ENCODE results near the gene PLA2G4D.
"Not testable (repeated sequence)": the region's sequence is repeated elsewhere in the genome, so short reads cannot be mapped to it uniquely, and the experiment has no call there.

PLA2G4D gene

GRCh38 chr15:42101861-42102260, 7.5 kb upstream of the PLA2G4D start:
- H3K9ac ChIP-seq (ENCODE audit: low read depth, low read length): no peak overlapping the region
- no peaks in the 10 kb centered on the region for H3K4me1 ChIP-seq (ENCODE audit: control insufficient read depth, insufficient read depth, low read length)
- H3K27me3 ChIP-seq (ENCODE audit: control insufficient read depth, insufficient read depth, low read length): no peaks in the 10 kb centered on the region
- H3K4me3 ChIP-seq (ENCODE audit: low read depth, low read length): no peak overlapping the region
- H3K36me3 ChIP-seq (ENCODE audit: control insufficient read depth, insufficient read depth, low read length): no peaks in the 10 kb centered on the region
- H3K9me3 ChIP-seq (ENCODE audit: control insufficient read depth, insufficient read depth, low read length): no peaks in the 10 kb centered on the region

- H3K9ac ChIP-seq (ENCODE audit: low read depth, low read length): no peak overlapping the region
- no peaks in the 10 kb centered on the region for H3K27me3 ChIP-seq (ENCODE audit: control insufficient read depth, insufficient read depth, low read length)
- H3K9me3 ChIP-seq (ENCODE audit: control insufficient read depth, insufficient read depth, low read length): no peaks in the 10 kb centered on the region
- H3K4me1 ChIP-seq (ENCODE audit: control insufficient read depth, insufficient read depth, low read length): no peaks in the 10 kb centered on the region
- H3K36me3 ChIP-seq (ENCODE audit: control insufficient read depth, insufficient read depth, low read length): no peaks in the 10 kb centered on the region
- no peak overlapping the region for H3K4me3 ChIP-seq (ENCODE audit: low read depth, low read length)
These were observed 5.8 kb upstream of the PLA2G4D start for GRCh38 chr15:42100021-42100800.

- Histone ChIP-seq H3K36me3 (ENCODE audit: control insufficient read depth, insufficient read depth, low read length) (no peaks in the 10 kb centered on the region), H3K27me3 (ENCODE audit: control insufficient read depth, insufficient read depth, low read length) (no peaks in the 10 kb centered on the region), H3K4me1 (ENCODE audit: control insufficient read depth, insufficient read depth, low read length) (no peaks in the 10 kb centered on the region), H3K9me3 (ENCODE audit: control insufficient read depth, insufficient read depth, low read length) (no peaks in the 10 kb centered on the region), H3K9ac (ENCODE audit: low read depth, low read length) (no peak overlapping the region), H3K4me3 (ENCODE audit: low read depth, low read length) (no peak overlapping the region)
These were observed 2.7 kb upstream of the PLA2G4D start for GRCh38 chr15:42097018-42097417.

- Histone ChIP-seq H3K9ac (ENCODE audit: low read depth, low read length) (no peak overlapping the region), H3K27me3 (ENCODE audit: control insufficient read depth, insufficient read depth, low read length) (no peaks in the 10 kb centered on the region)
These were observed 396 bp downstream of the PLA2G4D start for GRCh38 chr15:42093966-42094365.

GRCh38 chr15:42092398-42093318, 1.7 kb downstream of the PLA2G4D start:
- Histone ChIP-seq H3K9ac (ENCODE audit: low read depth, low read length) (no peak overlapping the region), H3K4me3 (ENCODE audit: low read depth, low read length) (no peak overlapping the region), H3K9me3 (ENCODE audit: control insufficient read depth, insufficient read depth, low read length) (no peaks in the 10 kb centered on the region), H3K36me3 (ENCODE audit: control insufficient read depth, insufficient read depth, low read length) (no peaks in the 10 kb centered on the region), H3K4me1 (ENCODE audit: control insufficient read depth, insufficient read depth, low read length) (no peaks in the 10 kb centered on the region), H3K27me3 (ENCODE audit: control insufficient read depth, insufficient read depth, low read length) (no peaks in the 10 kb centered on the region)

More at GRCh38 chr15:42093966-42094365, 396 bp downstream of the PLA2G4D start:
- Histone ChIP-seq H3K4me1 (ENCODE audit: control insufficient read depth, insufficient read depth, low read length) (no peaks in the 10 kb centered on the region), H3K9me3 (ENCODE audit: control insufficient read depth, insufficient read depth, low read length) (no peaks in the 10 kb centered on the region), H3K4me3 (ENCODE audit: low read depth, low read length) (no peak overlapping the region), H3K36me3 (ENCODE audit: control insufficient read depth, insufficient read depth, low read length) (no peaks in the 10 kb centered on the region)

- H3K9me3 ChIP-seq (ENCODE audit: control insufficient read depth, insufficient read depth, low read length); H3K27me3 ChIP-seq (ENCODE audit: control insufficient read depth, insufficient read depth, low read length); H3K36me3 ChIP-seq (ENCODE audit: control insufficient read depth, insufficient read depth, low read length); H3K4me1 ChIP-seq (ENCODE audit: control insufficient read depth, insufficient read depth, low read length); H3K9ac ChIP-seq (ENCODE audit: low read depth, low read length); H3K4me3 ChIP-seq (ENCODE audit: low read depth, low read length): not testable (repeated sequence)
These were observed 2.5 kb downstream of the PLA2G4D start for GRCh38 chr15:42091753-42092397.

DNA sequence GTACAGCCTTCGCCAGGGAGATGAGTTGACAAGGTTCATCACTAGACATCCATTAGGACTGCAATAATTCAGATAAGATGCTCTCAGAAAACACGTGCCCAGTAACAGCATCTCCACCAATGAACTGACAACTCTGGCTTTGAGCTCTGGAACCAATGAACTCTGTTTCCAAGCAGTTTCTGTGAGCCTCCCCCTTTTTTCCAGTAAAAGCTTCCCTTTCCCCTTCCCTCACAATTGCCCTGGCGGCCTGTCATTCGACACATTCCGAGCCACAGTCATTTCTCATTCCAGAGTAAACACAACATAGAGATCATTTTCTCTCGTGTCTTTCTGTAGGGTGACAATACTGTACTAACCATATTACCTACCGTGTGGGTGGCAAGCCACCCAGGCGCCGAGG, 3.6 kb downstream of the PLA2G4D start:
- Histone ChIP-seq H3K9ac (ENCODE audit: low read depth, low read length) (no peak overlapping the region), H3K4me3 (ENCODE audit: low read depth, low read length) (no peak overlapping the region), H3K36me3 (ENCODE audit: control insufficient read depth, insufficient read depth, low read length) (no peaks in the 10 kb centered on the region), H3K27me3 (ENCODE audit: control insufficient read depth, insufficient read depth, low read length) (no peaks in the 10 kb centered on the region), H3K9me3 (ENCODE audit: control insufficient read depth, insufficient read depth, low read length) (no peaks in the 10 kb centered on the region), H3K4me1 (ENCODE audit: control insufficient read depth, insufficient read depth, low read length) (no peaks in the 10 kb centered on the region)

- Histone ChIP-seq H3K9me3 (ENCODE audit: control insufficient read depth, insufficient read depth, low read length) (no peaks in the 10 kb centered on the region), H3K4me3 (ENCODE audit: low read depth, low read length) (no peak overlapping the region), H3K9ac (ENCODE audit: low read depth, low read length) (no peak overlapping the region), H3K27me3 (ENCODE audit: control insufficient read depth, insufficient read depth, low read length) (no peaks in the 10 kb centered on the region), H3K4me1 (ENCODE audit: control insufficient read depth, insufficient read depth, low read length) (no peaks in the 10 kb centered on the region), H3K36me3 (ENCODE audit: control insufficient read depth, insufficient read depth, low read length) (no peaks in the 10 kb centered on the region)
These were observed 4.0 kb downstream of the PLA2G4D start for GRCh38 chr15:42090370-42090769.

DNA sequence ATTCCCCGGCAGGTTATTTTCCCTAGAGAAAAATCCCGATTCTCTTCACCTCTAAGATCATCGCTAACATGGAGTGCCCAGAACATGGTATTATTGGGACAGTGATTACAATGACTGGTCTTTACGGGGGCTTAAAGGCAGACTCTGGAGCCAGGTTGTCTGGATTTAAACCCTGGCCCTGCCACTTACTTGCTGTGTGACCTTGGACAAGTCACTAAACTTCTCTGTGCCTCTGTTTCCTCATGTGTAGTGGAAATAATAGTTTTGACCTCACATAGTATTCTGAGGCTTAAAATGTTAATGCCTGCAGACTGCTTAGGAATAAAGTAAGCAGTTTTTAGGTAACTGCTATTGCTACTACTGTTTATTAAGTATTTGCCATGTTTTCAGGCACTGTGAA, 4.4 kb downstream of the PLA2G4D start:
- H3K4me3 ChIP-seq (ENCODE audit: low read depth, low read length): no peak overlapping the region

GRCh38 chr15:42088801-42089640, 5.3 kb downstream of the PLA2G4D start:
- Histone ChIP-seq H3K9me3 (ENCODE audit: control insufficient read depth, insufficient read depth, low read length) (no peaks in the 10 kb centered on the region), H3K4me1 (ENCODE audit: control insufficient read depth, insufficient read depth, low read length) (no peaks in the 10 kb centered on the region), H3K36me3 (ENCODE audit: control insufficient read depth, insufficient read depth, low read length) (no peaks in the 10 kb centered on the region), H3K9ac (ENCODE audit: low read depth, low read length) (no peak overlapping the region), H3K27me3 (ENCODE audit: control insufficient read depth, insufficient read depth, low read length) (no peaks in the 10 kb centered on the region), H3K4me3 (ENCODE audit: low read depth, low read length) (no peak overlapping the region)

More for the DNA sequence above, 4.4 kb downstream of the PLA2G4D start:
- Histone ChIP-seq H3K4me1 (ENCODE audit: control insufficient read depth, insufficient read depth, low read length) (no peaks in the 10 kb centered on the region), H3K36me3 (ENCODE audit: control insufficient read depth, insufficient read depth, low read length) (no peaks in the 10 kb centered on the region), H3K9ac (ENCODE audit: low read depth, low read length) (no peak overlapping the region), H3K9me3 (ENCODE audit: control insufficient read depth, insufficient read depth, low read length) (no peaks in the 10 kb centered on the region), H3K27me3 (ENCODE audit: control insufficient read depth, insufficient read depth, low read length) (no peaks in the 10 kb centered on the region)
